Common myeloid progenitor, CD34-positive (primary cell): ENCODE measurements around the gene OR52W1.
A peak's percentile ranks its signal among the peaks of the same experiment; 100 is the strongest.

ENCODE experiments used
- CTCF ChIA-PET: fragments of 350-600 bp; sonication (Branson Sonifier 250); formaldehyde crosslinking; loops from one replicate; lab custom pipeline; 2021; ENCODE audit warnings: antibody characterized with exemption; lab: Charles Lee
- POLR2A ChIA-PET: fragments of 350-600 bp; sonication (Branson Sonifier 250); formaldehyde crosslinking; loops from one replicate; lab custom pipeline; 2021; ENCODE audit warnings: antibody characterized with exemption; lab: Charles Lee
- DNase-seq, 3 donors: peaks; one replicate each; pipeline versions ENCODE4 v3.0.0 to v3.0.0-alpha.2; 2013
- H3K27ac ChIP-seq, 2 experiments: 1 replicate in 1 of 2; 2 replicates in 1 of 2; pipeline ENCODE4 v1.7.0; 2013; ENCODE audit warnings: inconsistent platforms in 2 of 2, low read length in 2 of 2, mild to moderate bottlenecking in 2 of 2, low read depth in 1 of 2, moderate library complexity in 1 of 2; ENCODE audit not compliant: severe bottlenecking in 2 of 2, insufficient read depth in 1 of 2, poor library complexity in 1 of 2
- H3K27me3 ChIP-seq, 5 experiments: replicated peaks in 2 of 5; 1 replicate in 3 of 5; 2 replicates in 2 of 5; pipeline versions ENCODE4 v1.6.1 to v1.7.0; 2013; ENCODE audit warnings: low read length in 4 of 5, mild to moderate bottlenecking in 2 of 5, moderate library complexity in 2 of 5, inconsistent platforms in 1 of 5; ENCODE audit not compliant: insufficient read depth in 5 of 5, control insufficient read depth in 4 of 5
- H3K36me3 ChIP-seq, 4 experiments: 1 replicate in 2 of 4; 2 replicates in 2 of 4; pipeline versions ENCODE4 v1.6.1 to v1.7.0; 2013; ENCODE audit warnings: low read length in 3 of 4, control low read depth in 1 of 4, mild to moderate bottlenecking in 1 of 4; ENCODE audit not compliant: control insufficient read depth in 4 of 4, insufficient read depth in 4 of 4
- H3K4me1 ChIP-seq, 4 experiments: 1 replicate in 3 of 4; 2 replicates in 1 of 4; pipeline versions ENCODE4 v1.6.1 to v1.7.1; 2013; ENCODE audit warnings: low read length in 3 of 4, mild to moderate bottlenecking in 3 of 4, control low read depth in 1 of 4, inconsistent platforms in 1 of 4, moderate library complexity in 1 of 4; ENCODE audit not compliant: control insufficient read depth in 4 of 4, insufficient read depth in 4 of 4; ENCODE audit errors: control extremely low read depth in 1 of 4
- H3K4me3 ChIP-seq, 7 experiments: 1 replicate in 4 of 7; 2 replicates in 3 of 7; pipeline versions ENCODE4 v1.5.1 to v1.7.0; 2013; ENCODE audit warnings: mild to moderate bottlenecking in 7 of 7, low read length in 6 of 7, moderate library complexity in 6 of 7, inconsistent platforms in 2 of 7, low read depth in 2 of 7, control low read depth in 1 of 7; ENCODE audit not compliant: insufficient read depth in 4 of 7, control insufficient read depth in 1 of 7; ENCODE audit errors: extremely low read depth in 1 of 7
- H3K9me3 ChIP-seq, 5 experiments: 1 replicate in 4 of 5; 2 replicates in 1 of 5; pipeline versions ENCODE4 v1.6.1 to v1.7.1; 2013; ENCODE audit warnings: low read length in 4 of 5, mild to moderate bottlenecking in 2 of 5, inconsistent platforms in 1 of 5, low read depth in 1 of 5, moderate library complexity in 1 of 5; ENCODE audit not compliant: control insufficient read depth in 4 of 5, insufficient read depth in 2 of 5; ENCODE audit errors: control extremely low read depth in 1 of 5
- WGBS: methylation state at CpG from one replicate; pipeline ENCODE4 v1.1.5; 2013; ENCODE audit not compliant: insufficient coverage; 5-methylcytosine and 5-hydroxymethylcytosine counted together

The OR52W1 gene

DNA sequence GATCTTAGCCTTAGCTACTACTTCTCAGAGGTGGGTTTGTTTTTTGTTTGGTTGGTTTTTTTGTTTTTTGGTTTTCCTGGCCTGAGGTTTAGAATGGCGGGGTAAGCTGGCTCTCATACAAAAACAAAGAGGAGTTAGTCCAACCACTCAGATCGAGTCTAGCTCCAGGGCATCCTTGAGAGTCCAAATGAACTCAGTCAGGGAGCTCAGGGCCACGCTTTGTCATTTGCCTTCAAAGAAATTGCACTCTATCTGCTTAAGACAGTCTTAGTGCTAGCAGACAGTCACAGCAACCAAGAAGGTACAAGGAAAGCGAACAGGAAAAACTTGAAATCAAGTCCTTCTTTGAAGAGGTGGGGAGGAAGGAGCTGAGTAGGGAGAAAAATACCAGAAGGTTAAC is 17.5 kb downstream of the OR52W1 start:
- H3K9me3 ChIP-seq, result no peaks in the 10 kb centered on the region
- WGBS, result 100% methylated on average over 1 of the region's 4 CpGs
- ChIA-PET POLR2A (no interaction called here), CTCF (interaction anchor here (1.3 to 1.9 kb wide), 2 partner anchors 13 kb away, joined by 5 to 6 read pairs; no protein-coding TSS in a partner anchor)
- no peak for DNase-seq
- H3K36me3 ChIP-seq, result peaks cover 14 to 81% (median 50%) of the 10 kb centered on the region in 4 experiments
- no peak overlapping the region for H3K4me3 ChIP-seq
- peaks cover 0 to 2% (median 0%) of the 10 kb centered on the region in 4 experiments for H3K4me1 ChIP-seq
- H3K27me3 ChIP-seq, result no peaks in the 10 kb centered on the region
- H3K27ac ChIP-seq, result no peak overlapping the region

DNA sequence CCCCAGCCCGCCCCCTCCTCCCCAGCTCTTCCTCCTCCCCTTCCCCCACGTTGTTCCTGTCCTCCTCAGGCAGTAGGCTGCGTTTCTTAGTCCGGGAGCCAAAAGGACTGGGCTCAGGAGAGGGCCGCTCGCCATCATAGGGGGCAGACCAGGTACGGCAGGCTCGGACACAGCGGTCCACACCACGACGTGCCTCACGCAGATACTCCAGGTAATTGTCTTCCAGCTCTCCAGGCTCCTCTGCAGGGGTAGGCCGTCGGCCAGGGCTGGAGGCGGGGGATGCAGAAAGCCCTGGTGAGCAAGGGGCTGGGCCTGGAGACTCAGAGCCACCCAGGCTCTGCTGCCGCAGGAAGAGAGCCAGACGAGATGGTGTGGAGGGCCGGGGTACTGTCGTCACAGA is 18.7 kb downstream of the OR52W1 start:
- 91% methylated on average over 17 of the region's 19 CpGs for WGBS
- CTCF ChIA-PET, result no interaction called here
- H3K36me3 ChIP-seq, result peaks cover 21 to 84% (median 58%) of the 10 kb centered on the region in 4 experiments

GRCh38 chr11:6219359-6219758 is 20.3 kb downstream of the OR52W1 start:
- Histone ChIP-seq H3K4me1 (peaks cover 0 to 2% (median 0%) of the 10 kb centered on the region in 4 experiments), H3K9me3 (no peaks in the 10 kb centered on the region), H3K36me3 (peaks cover 14 to 89% (median 63%) of the 10 kb centered on the region in 4 experiments), H3K27ac (no peak overlapping the region), H3K4me3 (no peak overlapping the region), H3K27me3 (no peaks in the 10 kb centered on the region)
- POLR2A ChIA-PET, result no interaction called here
- CTCF ChIA-PET, result no interaction called here
- WGBS, result 100% methylated on average over 1 of the region's 2 CpGs
- no peak for DNase-seq

More for the DNA sequence above, 18.7 kb downstream of the OR52W1 start:
- Histone ChIP-seq H3K27ac (no peak overlapping the region), H3K27me3 (no peaks in the 10 kb centered on the region), H3K4me3 (no peak overlapping the region), H3K4me1 (peaks cover 0 to 2% (median 0%) of the 10 kb centered on the region in 4 experiments), H3K9me3 (no peaks in the 10 kb centered on the region)
- POLR2A ChIA-PET, result no interaction called here
- no peak for DNase-seq

- H3K4me3 ChIP-seq, result no peak overlapping the region
- no peaks in the 10 kb centered on the region for H3K9me3 ChIP-seq
- no peaks in the 10 kb centered on the region for H3K27me3 ChIP-seq
- H3K4me1 ChIP-seq, result peaks cover 0 to 8% (median 7%) of the 10 kb centered on the region in 4 experiments
- DNase-seq, result no peak
- WGBS, result 96% methylated on average over 16 of the region's 17 CpGs
- peaks cover 14 to 51% (median 35%) of the 10 kb centered on the region in 4 experiments for H3K36me3 ChIP-seq
- no peak overlapping the region for H3K27ac ChIP-seq
- POLR2A ChIA-PET, result no interaction called here
- CTCF ChIA-PET, result interaction anchor here (1.2 to 1.3 kb wide), 2 partner anchors 149 to 155 kb away, joined by 3 read pairs; no protein-coding TSS in a partner anchor
Observed at GRCh38 chr11:6223854-6224253, 24.8 kb downstream of the OR52W1 start.

GRCh38 chr11:6224421-6224820 is 25.4 kb downstream of the OR52W1 start:
- Histone ChIP-seq H3K36me3 (peaks cover 16 to 45% (median 32%) of the 10 kb centered on the region in 4 experiments), H3K9me3 (no peaks in the 10 kb centered on the region), H3K27ac (no peak overlapping the region), H3K27me3 (no peaks in the 10 kb centered on the region), H3K4me1 (peaks cover 0 to 10% (median 7%) of the 10 kb centered on the region in 4 experiments), H3K4me3 (no peak overlapping the region)
- ChIA-PET CTCF (interaction anchor here (1.2 to 1.3 kb wide), 2 partner anchors 148 to 155 kb away, joined by 3 read pairs; no protein-coding TSS in a partner anchor), POLR2A (no interaction called here)
- DNase-seq, result no peak
- WGBS, result 98% methylated on average over 3 of the region's 3 CpGs

DNA sequence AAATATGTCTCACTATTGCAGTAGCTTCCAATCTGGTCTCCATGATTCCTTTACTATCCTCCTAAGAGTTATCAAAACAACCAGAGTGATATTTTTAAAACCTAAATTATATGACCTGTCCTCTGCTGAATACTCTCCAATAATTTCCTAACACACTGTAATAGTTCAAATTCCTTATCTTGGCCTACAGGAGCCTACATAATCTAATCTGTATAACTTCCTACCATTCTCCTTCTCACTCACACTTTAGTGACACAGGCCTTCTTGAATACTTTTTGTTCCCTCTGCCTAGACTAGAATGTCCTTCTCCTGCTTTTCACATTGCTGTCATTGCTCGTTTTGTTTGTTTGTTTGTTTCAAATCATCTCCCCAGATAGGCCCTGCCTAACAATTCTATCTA is 26.0 kb downstream of the OR52W1 start:
- no peak overlapping the region for H3K27ac ChIP-seq
- no peaks in the 10 kb centered on the region for H3K27me3 ChIP-seq
- H3K4me3 ChIP-seq, result no peak overlapping the region
- ChIA-PET POLR2A (no interaction called here), CTCF (interaction anchor here (1.1 kb wide), 1 partner anchor 10 kb away, joined by 5 read pairs; no protein-coding TSS in a partner anchor)
- 100% methylated on average over 1 of the region's 1 CpG for WGBS
- no peak for DNase-seq
- peaks cover 0 to 13% (median 10%) of the 10 kb centered on the region in 4 experiments for H3K4me1 ChIP-seq
- no peaks in the 10 kb centered on the region for H3K9me3 ChIP-seq
- H3K36me3 ChIP-seq, result peaks cover 13 to 41% (median 29%) of the 10 kb centered on the region in 4 experiments

DNA sequence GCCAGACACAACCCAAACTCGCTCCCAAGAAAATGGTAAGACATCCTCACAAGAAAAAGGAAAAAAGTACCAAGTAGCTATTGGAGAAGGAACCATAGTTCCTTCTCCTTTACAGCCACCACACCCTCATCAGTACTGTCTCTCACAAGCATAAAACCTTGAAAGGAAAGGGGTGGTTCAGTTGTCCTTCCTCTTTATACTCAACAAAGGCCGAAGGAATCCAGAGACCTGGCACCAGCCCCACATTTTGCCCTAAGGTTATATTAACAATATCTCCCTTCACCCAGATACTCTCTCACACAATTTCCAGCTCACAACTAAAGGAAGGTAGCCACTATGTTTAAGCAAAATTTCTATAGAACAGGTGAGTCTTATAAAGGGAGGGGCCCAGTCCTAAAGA is 26.9 kb downstream of the OR52W1 start:
- Histone ChIP-seq H3K36me3 (peaks cover 11 to 34% (median 26%) of the 10 kb centered on the region in 4 experiments), H3K9me3 (no peaks in the 10 kb centered on the region), H3K4me1 (peaks cover 2 to 20% (median 12%) of the 10 kb centered on the region in 4 experiments), H3K27ac (no peak overlapping the region), H3K27me3 (no peaks in the 10 kb centered on the region), H3K4me3 (no peak overlapping the region)
- DNase-seq, result peak in 2 of 3 donors; percentile 47 to 52
- WGBS, result 0% methylated on average over 1 of the region's 2 CpGs
- POLR2A ChIA-PET, result no interaction called here
- CTCF ChIA-PET, result interaction anchor here (1.1 kb wide), 1 partner anchor 11 kb away, joined by 5 read pairs; no protein-coding TSS in a partner anchor
